ENCODE measurements around the gene PLCH1.

GRCh38 chr3:155457591-155457990 is 287.3 kb downstream of the PLCH1 start:
- TF ChIP-seq CTCF (conservative IDR thresholded peaks at IDR 0.05; ENCODE audit: low read length) = no peak
- no peak for TF ChIP-seq EZH2phosphoT487 (IDR thresholded peaks at IDR 0.05; ENCODE audit: borderline replicate concordance, low read depth, low read length)

Measured in OCI-LY7 (cell line).